Activated B cell treated with CpG ODN at 0.5 μM for 24 hours (primary cell): ENCODE measurements around the gene HES3. TPM values are rescaled to one million over a fixed set of nuclear protein-coding genes. Genes with fewer than 3 reads are reported as not detected.

Source experiments
- ATAC-seq: fragments of 200-7000 bp; cut with Tn5 transposase; one replicate; pipeline ENCODE4 v1.10.0; 2021; ENCODE audit warnings: low read depth, mild to moderate bottlenecking, moderate library complexity
- CTCF ChIA-PET: fragments of 350-600 bp; sonication (Branson Sonifier 250); formaldehyde crosslinking; loops from one replicate; lab custom pipeline; 2021; ENCODE audit warnings: antibody characterized with exemption; lab: Charles Lee
- POLR2A ChIA-PET: fragments of 350-600 bp; sonication (Branson Sonifier 250); formaldehyde crosslinking; loops from one replicate; lab custom pipeline; 2021; ENCODE audit warnings: antibody characterized with exemption; lab: Charles Lee
- DNase-seq: peaks from one replicate; pipeline ENCODE4 v3.0.0; 2022
- H3K27ac Mint-ChIP-seq: one replicate; pipeline ENCODE4 v1.8.0; 2020; ENCODE audit warnings: mixed read lengths
- H3K27me3 Mint-ChIP-seq: one replicate; pipeline ENCODE4 v1.8.0; 2021; ENCODE audit warnings: mixed read lengths
- H3K36me3 Mint-ChIP-seq: one replicate; pipeline ENCODE4 v1.8.0; 2021; ENCODE audit warnings: low read depth, mixed read lengths
- H3K4me1 Mint-ChIP-seq: one replicate; pipeline ENCODE4 v1.8.0; 2021; ENCODE audit warnings: mixed read lengths
- H3K4me3 Mint-ChIP-seq: one replicate; pipeline ENCODE4 v1.8.0; 2020; ENCODE audit warnings: mild to moderate bottlenecking, mixed read lengths
- H3K9me3 Mint-ChIP-seq: one replicate; pipeline ENCODE4 v1.8.0; 2020; ENCODE audit warnings: mixed read lengths
- intact Hi-C: fragments of 100-400 bp; cut with micrococcal nuclease; formaldehyde crosslinking; loops from one replicate; pipeline ENCODE4 v1.15.1; 2024
- total RNA-seq: library from RNA; stranded (reverse); gene quantifications from 2 replicates; pipeline ENCODE4 v1.2.3, GENCODE V29; 2022
- TF ChIP-seq, protein P1 (sequence below): fragments of 200-600 bp; IDR thresholded peaks from one replicate; pipeline ENCODE4 v1.8.0; 2022; ENCODE audit warnings: antibody characterized with exemption, mild to moderate bottlenecking

Gene HES3
- total RNA-seq, 1 donor from 2014 or later, result not detected

DNA sequence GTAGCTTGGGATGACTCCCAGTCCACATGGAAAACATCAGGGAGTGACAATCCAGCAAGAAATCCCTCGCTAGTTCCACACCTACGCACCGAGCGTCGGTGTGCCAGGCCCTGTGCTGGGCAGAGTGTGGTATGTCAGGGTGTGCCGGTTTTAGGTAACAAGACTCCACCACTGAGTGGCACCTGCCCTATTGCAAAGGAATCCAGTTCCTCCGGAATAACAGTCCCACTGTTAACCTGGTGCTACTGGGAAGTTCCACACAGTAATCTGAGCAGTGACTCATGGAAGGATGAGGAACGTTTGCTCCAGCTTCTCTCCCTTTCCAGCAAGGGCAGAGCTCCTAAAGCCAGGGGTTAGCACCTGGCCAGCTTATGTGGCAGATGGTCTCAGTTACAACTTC is 23.7 kb upstream of the HES3 start:
- ATAC-seq, result no peak
- no peak for DNase-seq
- ChIA-PET CTCF (no interaction called here), POLR2A (no interaction called here)
- Mint-ChIP-seq H3K27ac (no peak overlapping the region), H3K4me3 (no peak overlapping the region), H3K27me3 (peaks cover 24% of the 10 kb centered on the region), H3K36me3 (peaks cover 39% of the 10 kb centered on the region), H3K9me3 (no peaks in the 10 kb centered on the region), H3K4me1 (no peaks in the 10 kb centered on the region)
- intact Hi-C loops, result no loop called here
- TF ChIP-seq, protein P1, sequence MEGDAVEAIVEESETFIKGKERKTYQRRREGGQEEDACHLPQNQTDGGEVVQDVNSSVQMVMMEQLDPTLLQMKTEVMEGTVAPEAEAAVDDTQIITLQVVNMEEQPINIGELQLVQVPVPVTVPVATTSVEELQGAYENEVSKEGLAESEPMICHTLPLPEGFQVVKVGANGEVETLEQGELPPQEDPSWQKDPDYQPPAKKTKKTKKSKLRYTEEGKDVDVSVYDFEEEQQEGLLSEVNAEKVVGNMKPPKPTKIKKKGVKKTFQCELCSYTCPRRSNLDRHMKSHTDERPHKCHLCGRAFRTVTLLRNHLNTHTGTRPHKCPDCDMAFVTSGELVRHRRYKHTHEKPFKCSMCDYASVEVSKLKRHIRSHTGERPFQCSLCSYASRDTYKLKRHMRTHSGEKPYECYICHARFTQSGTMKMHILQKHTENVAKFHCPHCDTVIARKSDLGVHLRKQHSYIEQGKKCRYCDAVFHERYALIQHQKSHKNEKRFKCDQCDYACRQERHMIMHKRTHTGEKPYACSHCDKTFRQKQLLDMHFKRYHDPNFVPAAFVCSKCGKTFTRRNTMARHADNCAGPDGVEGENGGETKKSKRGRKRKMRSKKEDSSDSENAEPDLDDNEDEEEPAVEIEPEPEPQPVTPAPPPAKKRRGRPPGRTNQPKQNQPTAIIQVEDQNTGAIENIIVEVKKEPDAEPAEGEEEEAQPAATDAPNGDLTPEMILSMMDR, result no peak

DNA sequence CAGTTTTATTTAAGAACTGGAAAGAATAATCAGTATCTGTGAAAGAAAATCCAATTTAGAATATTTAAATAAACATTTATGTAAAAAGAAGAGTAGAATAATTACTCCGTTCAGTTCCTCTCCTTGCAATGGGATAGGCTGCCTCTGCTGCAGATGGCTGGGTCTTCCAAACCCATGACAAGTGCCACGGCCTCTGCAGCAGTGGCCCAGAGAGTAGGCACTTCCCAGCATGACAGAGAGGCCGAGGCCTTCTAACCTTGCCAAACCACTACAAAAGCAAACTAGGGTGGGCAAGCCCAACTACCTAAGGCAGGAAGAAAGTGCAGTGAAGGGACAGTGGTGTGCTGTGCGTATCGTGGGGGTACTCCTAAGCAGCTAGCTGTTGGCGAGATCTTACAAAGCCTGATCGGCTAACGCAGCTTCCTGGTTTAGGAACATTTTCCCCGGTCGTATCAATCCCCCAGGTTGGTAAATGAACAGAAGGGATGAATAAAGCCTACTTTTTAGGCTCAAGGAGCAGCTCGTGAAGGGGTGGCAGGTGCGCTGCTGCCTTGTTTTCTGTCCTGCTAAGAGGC is 22.7 kb upstream of the HES3 start:
- intact Hi-C loops, result no loop called here
- TF ChIP-seq, protein P1, result no peak
- H3K9me3 Mint-ChIP-seq, result no peaks in the 10 kb centered on the region
- peaks cover 15% of the 10 kb centered on the region for H3K27me3 Mint-ChIP-seq
- H3K36me3 Mint-ChIP-seq, result peaks cover 49% of the 10 kb centered on the region
- ATAC-seq (no peak), DNase-seq (no peak)
- H3K4me1 Mint-ChIP-seq, result no peaks in the 10 kb centered on the region
- no peak overlapping the region for H3K4me3 Mint-ChIP-seq
- no peak overlapping the region for H3K27ac Mint-ChIP-seq
- POLR2A ChIA-PET, result no interaction called here
- CTCF ChIA-PET, result no interaction called here

DNA sequence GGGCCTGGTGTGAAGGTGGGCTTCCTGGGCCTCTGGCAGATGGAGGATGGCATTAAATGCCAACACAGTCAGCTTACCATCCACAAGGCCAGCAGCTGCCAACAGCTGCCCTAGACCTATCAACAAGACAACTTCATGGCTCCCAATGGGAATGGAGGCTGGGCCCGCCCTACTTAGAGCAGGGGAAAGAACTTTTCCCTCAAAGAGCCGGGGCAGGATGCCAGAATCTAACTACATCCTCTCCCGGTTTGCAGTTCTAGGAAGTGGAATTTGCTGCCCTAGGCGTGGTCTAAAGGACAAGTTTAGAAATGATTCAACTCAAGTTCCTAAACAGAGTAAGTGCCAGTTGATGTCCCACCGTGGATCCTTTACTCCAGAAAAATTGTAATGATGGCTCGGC is 21.3 kb upstream of the HES3 start:
- ATAC-seq (no peak), DNase-seq (no peak)
- TF ChIP-seq, protein P1, result no peak
- Mint-ChIP-seq H3K9me3 (no peaks in the 10 kb centered on the region), H3K36me3 (peaks cover 59% of the 10 kb centered on the region), H3K4me3 (no peak overlapping the region), H3K4me1 (no peaks in the 10 kb centered on the region), H3K27me3 (peaks cover 6% of the 10 kb centered on the region), H3K27ac (no peak overlapping the region)
- ChIA-PET POLR2A (no interaction called here), CTCF (no interaction called here)
- intact Hi-C loops, result no loop called here

DNA sequence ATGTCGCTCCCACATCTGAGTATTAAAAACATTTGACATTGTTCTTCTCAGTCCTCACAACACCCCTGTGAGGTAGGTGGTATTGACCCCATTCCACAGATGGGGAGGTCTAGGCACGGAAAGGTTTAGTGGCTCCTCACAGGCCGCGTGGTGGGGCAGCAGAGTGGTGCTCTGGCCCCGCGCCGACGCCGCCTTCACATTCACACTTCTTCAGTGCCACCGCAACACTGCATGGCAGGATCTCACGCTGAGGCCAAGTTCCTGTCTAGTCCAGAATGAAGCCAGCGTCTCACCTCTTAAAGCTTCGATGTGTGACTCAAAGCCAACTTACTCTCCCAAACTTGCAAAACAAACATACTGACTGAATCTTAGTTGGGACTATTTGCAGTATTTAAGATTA is 20.4 kb upstream of the HES3 start:
- Mint-ChIP-seq H3K27ac (no peak overlapping the region), H3K4me1 (no peaks in the 10 kb centered on the region), H3K4me3 (no peak overlapping the region), H3K36me3 (peaks cover 63% of the 10 kb centered on the region), H3K27me3 (no peaks in the 10 kb centered on the region), H3K9me3 (no peaks in the 10 kb centered on the region)
- ChIA-PET CTCF (no interaction called here), POLR2A (no interaction called here)
- ATAC-seq, result no peak
- intact Hi-C loops, result no loop called here
- TF ChIP-seq, protein P1, result no peak
- DNase-seq, result no peak

DNA sequence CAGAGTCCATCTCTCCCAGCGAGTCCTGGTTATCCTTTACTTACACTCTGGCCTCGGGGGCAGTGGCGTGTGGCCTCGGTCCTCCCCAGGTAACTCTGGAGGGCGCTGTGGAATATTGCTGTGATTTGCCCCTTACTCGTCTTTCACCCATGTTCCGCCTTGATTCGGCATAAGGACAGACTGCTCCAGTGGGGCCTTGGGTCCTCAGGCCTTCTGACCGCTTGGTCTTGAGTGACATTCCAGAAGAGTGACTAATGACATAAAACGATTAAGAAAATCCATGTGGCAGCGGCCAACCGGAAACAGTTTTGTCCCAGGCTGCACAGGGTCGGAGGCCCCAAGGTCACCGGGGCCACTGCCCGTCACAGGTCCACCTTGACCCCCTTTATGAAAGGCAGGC is 19.3 kb upstream of the HES3 start:
- Mint-ChIP-seq H3K9me3 (no peaks in the 10 kb centered on the region), H3K4me1 (no peaks in the 10 kb centered on the region), H3K36me3 (peaks cover 64% of the 10 kb centered on the region), H3K4me3 (no peak overlapping the region), H3K27ac (no peak overlapping the region), H3K27me3 (no peaks in the 10 kb centered on the region)
- POLR2A ChIA-PET, result no interaction called here
- TF ChIP-seq, protein P1, result no peak
- CTCF ChIA-PET, result no interaction called here
- ATAC-seq, result no peak
- intact Hi-C loops, result no loop called here
- no peak for DNase-seq
